Measurements from ENCODE around the gene ELOVL1. TPM values are rescaled to one million over a fixed set of nuclear protein-coding genes. Genes with fewer than 3 reads are reported as not detected.
"Not testable (repeated sequence)": the region's sequence is repeated elsewhere in the genome, so short reads cannot be mapped to it uniquely, and the experiment has no call there.

ELOVL1 gene
- total RNA-seq, 4 donors from 2014 or later: 99.8 to 187 (median 115) TPM

DNA sequence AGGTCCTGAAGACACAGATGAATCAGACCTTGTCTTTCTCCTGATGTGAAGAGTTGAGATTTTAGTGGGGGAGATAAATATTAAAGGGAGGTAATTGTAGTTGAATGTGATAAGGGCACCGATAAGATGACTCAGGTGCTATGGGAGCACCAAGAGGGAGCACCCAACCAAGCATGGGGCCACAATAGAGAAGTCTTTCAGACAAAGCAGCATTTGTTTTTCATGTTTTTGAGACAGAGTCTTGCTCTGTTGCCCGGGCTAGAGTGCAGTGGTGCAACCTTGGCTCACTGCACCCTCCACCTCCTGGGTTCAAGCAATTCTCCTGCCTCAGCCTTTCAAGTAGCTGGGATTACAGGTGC is 38.0 kb upstream of the ELOVL1 start:
- TF ChIP-seq POLR2A (IDR thresholded peaks at IDR 0.05): no peak
- TF ChIP-seq, protein P1, sequence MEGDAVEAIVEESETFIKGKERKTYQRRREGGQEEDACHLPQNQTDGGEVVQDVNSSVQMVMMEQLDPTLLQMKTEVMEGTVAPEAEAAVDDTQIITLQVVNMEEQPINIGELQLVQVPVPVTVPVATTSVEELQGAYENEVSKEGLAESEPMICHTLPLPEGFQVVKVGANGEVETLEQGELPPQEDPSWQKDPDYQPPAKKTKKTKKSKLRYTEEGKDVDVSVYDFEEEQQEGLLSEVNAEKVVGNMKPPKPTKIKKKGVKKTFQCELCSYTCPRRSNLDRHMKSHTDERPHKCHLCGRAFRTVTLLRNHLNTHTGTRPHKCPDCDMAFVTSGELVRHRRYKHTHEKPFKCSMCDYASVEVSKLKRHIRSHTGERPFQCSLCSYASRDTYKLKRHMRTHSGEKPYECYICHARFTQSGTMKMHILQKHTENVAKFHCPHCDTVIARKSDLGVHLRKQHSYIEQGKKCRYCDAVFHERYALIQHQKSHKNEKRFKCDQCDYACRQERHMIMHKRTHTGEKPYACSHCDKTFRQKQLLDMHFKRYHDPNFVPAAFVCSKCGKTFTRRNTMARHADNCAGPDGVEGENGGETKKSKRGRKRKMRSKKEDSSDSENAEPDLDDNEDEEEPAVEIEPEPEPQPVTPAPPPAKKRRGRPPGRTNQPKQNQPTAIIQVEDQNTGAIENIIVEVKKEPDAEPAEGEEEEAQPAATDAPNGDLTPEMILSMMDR (IDR thresholded peaks at IDR 0.05): no peak
- Histone ChIP-seq H3K9me3 (no peaks in the 10 kb centered on the region), H3K4me1 (no peaks in the 10 kb centered on the region), H3K4me3 (no peak overlapping the region), H3K27ac (no peak overlapping the region), H3K36me3 (peaks cover 24 to 82% (median 37%) of the 10 kb centered on the region in 3 donors), H3K27me3 (no peaks in the 10 kb centered on the region)
- no peak for DNase-seq
- intact Hi-C loops (cut with DNase I): no loop called here
- 89 to 93% methylated on average over 2 of the region's 2 CpGs for WGBS, 2 donors

DNA sequence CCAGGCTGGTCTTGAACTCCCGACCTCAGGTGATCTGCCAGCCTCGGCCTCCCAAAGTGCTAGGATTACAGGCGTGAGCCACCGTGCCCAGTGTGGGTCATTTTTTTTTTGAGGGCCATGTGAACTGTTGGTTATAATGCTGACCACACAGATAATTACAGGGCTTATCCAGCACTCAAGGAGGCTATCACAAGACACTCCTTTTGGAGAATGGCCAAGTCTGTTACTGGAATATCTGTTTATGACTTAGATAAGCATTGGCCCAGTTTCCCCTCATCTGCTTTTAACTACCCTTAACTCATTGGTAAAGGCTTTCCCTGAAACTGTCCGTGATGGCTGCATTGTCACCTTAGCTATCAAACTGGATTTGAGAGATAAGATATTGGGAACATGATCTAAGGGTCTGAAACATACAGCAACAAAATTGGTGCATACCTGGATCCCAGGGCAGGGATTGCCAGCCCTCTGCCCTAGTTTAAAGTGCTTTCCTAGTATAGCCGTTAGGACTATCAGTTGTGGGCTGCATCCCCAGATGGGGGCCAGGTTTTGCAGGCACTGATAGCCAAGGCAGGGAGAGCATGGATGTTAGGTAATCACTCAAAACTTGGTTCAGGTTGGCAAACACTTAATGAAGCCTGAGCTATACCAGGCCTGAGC is 37.5 kb upstream of the ELOVL1 start:
- H3K9me3 ChIP-seq: no peaks in the 10 kb centered on the region
- TF ChIP-seq, protein P1 (IDR thresholded peaks at IDR 0.05): no peak
- TF ChIP-seq POLR2A (IDR thresholded peaks at IDR 0.05): no peak
- 85 to 97% methylated on average over 5 to 6 of the region's 6 CpGs for WGBS, 2 donors
- intact Hi-C loops (cut with DNase I): no loop called here
- no peaks in the 10 kb centered on the region for H3K27me3 ChIP-seq
- no peak overlapping the region for H3K4me3 ChIP-seq
- H3K36me3 ChIP-seq: peaks cover 24 to 81% (median 37%) of the 10 kb centered on the region in 3 donors
- H3K27ac ChIP-seq: no peak overlapping the region
- no peak for DNase-seq
- H3K4me1 ChIP-seq: peaks cover 0 to 1% (median 0%) of the 10 kb centered on the region in 3 donors

DNA sequence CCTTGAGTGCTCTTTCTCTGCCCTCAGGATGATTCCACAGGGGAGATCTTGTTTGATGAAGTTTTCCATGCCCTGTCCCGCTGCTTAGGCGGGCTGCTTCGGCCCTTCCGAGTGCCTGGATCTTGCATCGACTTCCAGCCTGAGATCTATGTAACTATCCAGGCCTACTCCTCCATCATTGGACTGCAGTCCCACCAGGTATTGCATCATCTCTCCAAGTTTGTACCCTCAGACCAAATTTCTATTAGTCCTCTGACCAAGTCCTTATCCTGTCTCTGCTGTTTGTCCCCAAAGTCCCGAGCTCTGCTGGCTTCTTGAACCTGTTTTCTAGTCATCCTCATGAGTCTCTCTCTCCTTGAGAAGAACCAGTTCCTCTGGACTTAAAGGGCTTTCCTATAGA is 36.5 kb upstream of the ELOVL1 start:
- H3K36me3 ChIP-seq: peaks cover 24 to 72% (median 37%) of the 10 kb centered on the region in 3 donors
- no peak for DNase-seq
- TF ChIP-seq POLR2A (IDR thresholded peaks at IDR 0.05): no peak
- TF ChIP-seq, protein P1 (IDR thresholded peaks at IDR 0.05): no peak
- H3K9me3 ChIP-seq: no peaks in the 10 kb centered on the region
- WGBS, 2 donors: 95 to 99% methylated on average over 6 of the region's 6 CpGs
- intact Hi-C loops (cut with DNase I): no loop called here
- no peak overlapping the region for H3K4me3 ChIP-seq
- H3K27me3 ChIP-seq: no peaks in the 10 kb centered on the region
- peaks cover 0 to 4% (median 0%) of the 10 kb centered on the region in 3 donors for H3K4me1 ChIP-seq
- H3K27ac ChIP-seq: no peak overlapping the region

DNA sequence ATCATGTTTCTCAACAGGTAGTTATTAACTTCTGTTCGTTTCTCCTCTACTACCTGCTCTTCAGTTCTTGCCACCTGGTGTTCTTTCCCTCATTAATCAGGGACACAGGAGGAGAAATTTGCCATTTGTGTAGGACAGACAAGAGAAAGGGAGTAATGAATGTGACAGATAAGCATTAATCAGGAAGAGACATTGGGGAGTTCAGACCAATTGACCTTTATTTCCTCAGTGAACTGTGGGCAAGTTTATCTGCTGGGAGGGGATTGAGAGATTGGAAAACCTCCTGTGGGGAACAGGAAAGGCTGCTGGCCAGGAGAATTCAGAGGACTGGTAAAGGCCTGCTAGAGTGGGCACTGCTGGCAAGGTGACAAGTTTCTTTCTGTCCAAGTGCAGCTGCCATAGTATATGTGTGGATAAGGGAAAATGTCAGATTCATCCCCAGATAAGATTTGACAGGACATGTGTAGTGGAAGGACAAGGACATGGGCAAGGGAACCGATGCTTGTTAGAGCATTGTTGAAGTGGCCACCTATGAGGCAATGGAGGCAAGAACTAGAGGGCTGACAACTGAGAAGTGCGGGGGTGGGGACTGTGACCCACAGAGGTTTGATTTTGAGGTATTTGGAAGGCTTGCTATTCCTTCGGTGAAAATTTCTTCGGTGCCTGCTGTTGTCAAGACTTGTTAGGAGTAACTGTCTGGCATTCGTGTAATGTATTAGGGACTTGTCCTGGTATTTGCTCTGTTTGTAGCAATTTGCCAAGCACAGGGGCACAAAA is 34.5 kb upstream of the ELOVL1 start:
- Histone ChIP-seq H3K27me3 (no peaks in the 10 kb centered on the region), H3K4me1 (peaks cover 0 to 4% (median 0%) of the 10 kb centered on the region in 3 donors), H3K36me3 (peaks cover 24 to 57% (median 29%) of the 10 kb centered on the region in 3 donors), H3K9me3 (no peaks in the 10 kb centered on the region), H3K27ac (no peak overlapping the region), H3K4me3 (no peak overlapping the region)
- 81 to 88% methylated on average over 6 of the region's 6 CpGs for WGBS, 2 donors
- TF ChIP-seq POLR2A (IDR thresholded peaks at IDR 0.05): no peak
- TF ChIP-seq, protein P1 (IDR thresholded peaks at IDR 0.05): no peak
- intact Hi-C loops (cut with DNase I): no loop called here
- no peak for DNase-seq

DNA sequence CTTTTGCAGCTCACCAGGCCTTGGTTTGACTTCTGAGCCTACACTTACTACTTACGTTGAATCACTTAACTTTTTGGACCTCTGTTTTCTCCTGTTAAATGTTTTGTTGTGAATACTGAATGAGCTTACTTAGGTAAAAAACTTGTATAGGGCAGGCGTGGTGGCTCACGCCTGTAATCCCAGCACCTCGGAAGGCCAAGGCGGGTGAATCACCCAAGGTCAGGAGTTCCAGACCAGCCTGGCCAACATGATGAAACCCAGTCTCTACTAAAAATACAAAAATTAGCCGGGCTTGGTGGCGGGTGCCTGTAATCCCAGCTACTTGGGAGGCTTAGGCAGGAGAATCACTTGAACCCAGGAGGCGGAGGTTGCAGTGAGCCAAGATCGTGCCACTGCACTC is 32.6 kb upstream of the ELOVL1 start:
- H3K4me3 ChIP-seq; intact Hi-C loops (cut with DNase I); H3K9me3 ChIP-seq; H3K4me1 ChIP-seq; H3K27ac ChIP-seq; H3K27me3 ChIP-seq; DNase-seq: not testable (repeated sequence)
- 78 to 89% methylated on average over 8 to 9 of the region's 9 CpGs for WGBS, 2 donors
- H3K36me3 ChIP-seq: peaks cover 17 to 57% (median 18%) of the 10 kb centered on the region in 3 donors

All from esophagus squamous epithelium (tissue), 5 donors.